Ishikawa (cell line): ENCODE measurements around the gene EVI5L.

ENCODE experiments used
- CEBPB ChIP-seq: IDR thresholded peaks from 2 replicates; pipeline ENCODE4 v1.6.1; 2012
- CREB1 ChIP-seq: IDR thresholded peaks from 2 replicates; pipeline ENCODE4 v1.6.1; 2012; ENCODE audit warnings: low read depth
- EGR1 ChIP-seq: IDR thresholded peaks from 2 replicates; pipeline ENCODE4 v1.6.1; 2012
- EP300 ChIP-seq: IDR thresholded peaks from 2 replicates; pipeline ENCODE4 v1.6.1; 2012; ENCODE audit warnings: borderline replicate concordance
- MAX ChIP-seq: IDR thresholded peaks from 2 replicates; pipeline ENCODE4 v1.6.1; 2012
- NFIC ChIP-seq: IDR thresholded peaks from 2 replicates; pipeline ENCODE4 v1.6.1; 2012
- RAD21 ChIP-seq: IDR thresholded peaks from 2 replicates; pipeline ENCODE4 v1.6.1; 2012; ENCODE audit warnings: low read depth
- REST ChIP-seq: IDR thresholded peaks from 2 replicates; pipeline ENCODE4 v1.6.1; 2012; ENCODE audit warnings: low read depth, mild to moderate bottlenecking
- TAF1 ChIP-seq: IDR thresholded peaks from 2 replicates; pipeline ENCODE4 v1.6.1; 2012; ENCODE audit warnings: low read depth, mild to moderate bottlenecking
- TCF12 ChIP-seq: IDR thresholded peaks from 2 replicates; pipeline ENCODE4 v1.6.1; 2012; ENCODE audit warnings: low read depth
- TEAD4 ChIP-seq: IDR thresholded peaks from 2 replicates; pipeline ENCODE4 v1.6.1; 2012
- USF1 ChIP-seq: IDR thresholded peaks from 2 replicates; pipeline ENCODE4 v1.6.1; 2012
- YY1 ChIP-seq: IDR thresholded peaks from 2 replicates; pipeline ENCODE4 v1.6.1; 2012; ENCODE audit warnings: low read depth
- ZBTB7A ChIP-seq: IDR thresholded peaks from 2 replicates; pipeline ENCODE4 v1.6.1; 2012; ENCODE audit warnings: low read depth

- no peak for TF ChIP-seq RAD21
- TF ChIP-seq TAF1: no peak
- no peak for TF ChIP-seq TCF12
- no peak for TF ChIP-seq REST
- no peak for TF ChIP-seq TEAD4
- TF ChIP-seq EP300: no peak
- TF ChIP-seq MAX: no peak
- no peak for TF ChIP-seq YY1
- no peak for TF ChIP-seq CEBPB
- TF ChIP-seq USF1: no peak
- TF ChIP-seq EGR1: no peak
- TF ChIP-seq ZBTB7A: no peak
- TF ChIP-seq NFIC: no peak
- no peak for TF ChIP-seq CREB1
Measured at GRCh38 chr19:7863971-7864689, 34.1 kb downstream of the EVI5L start.
